ENCODE data around the gene JPH2.

JPH2 gene

DNA sequence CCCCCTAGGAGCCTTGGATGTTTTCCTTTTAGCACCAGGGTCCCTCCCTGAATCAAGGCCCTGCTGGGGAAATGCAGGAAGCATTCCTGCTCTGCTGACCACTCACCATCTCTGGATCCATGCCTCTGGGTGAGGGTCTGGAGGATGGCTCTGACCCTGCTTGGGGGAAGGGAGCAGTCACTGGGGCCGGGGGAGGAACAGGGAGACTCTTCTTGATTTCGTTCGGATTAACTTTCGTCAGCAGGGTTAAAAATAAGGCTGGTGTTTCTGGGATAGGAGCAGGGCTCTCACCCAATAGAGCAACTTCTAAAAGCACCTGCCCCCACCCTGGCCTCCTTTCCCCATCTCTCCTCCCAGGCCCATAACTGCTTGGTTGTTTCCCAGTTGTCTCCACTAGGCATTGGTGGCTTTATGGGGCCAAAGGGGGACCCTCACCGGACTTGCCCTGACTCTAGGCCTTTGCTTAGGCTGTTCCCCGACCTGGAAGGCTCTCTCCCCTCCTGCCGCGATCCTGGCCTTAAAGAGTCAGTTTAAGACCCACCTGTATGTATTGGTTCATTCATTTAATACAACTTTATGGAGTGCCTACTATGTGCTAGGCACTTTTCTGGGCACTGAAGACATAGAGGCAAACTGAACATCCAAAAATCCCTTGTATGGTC lies 63.0 kb downstream of the JPH2 start:
- no peak overlapping the region for H3K4me3 ChIP-seq (ENCODE audit: control insufficient read depth, low read depth, low read length)
- no peak for DNase-seq (ENCODE audit: low read depth)
- TF ChIP-seq, protein P1, sequence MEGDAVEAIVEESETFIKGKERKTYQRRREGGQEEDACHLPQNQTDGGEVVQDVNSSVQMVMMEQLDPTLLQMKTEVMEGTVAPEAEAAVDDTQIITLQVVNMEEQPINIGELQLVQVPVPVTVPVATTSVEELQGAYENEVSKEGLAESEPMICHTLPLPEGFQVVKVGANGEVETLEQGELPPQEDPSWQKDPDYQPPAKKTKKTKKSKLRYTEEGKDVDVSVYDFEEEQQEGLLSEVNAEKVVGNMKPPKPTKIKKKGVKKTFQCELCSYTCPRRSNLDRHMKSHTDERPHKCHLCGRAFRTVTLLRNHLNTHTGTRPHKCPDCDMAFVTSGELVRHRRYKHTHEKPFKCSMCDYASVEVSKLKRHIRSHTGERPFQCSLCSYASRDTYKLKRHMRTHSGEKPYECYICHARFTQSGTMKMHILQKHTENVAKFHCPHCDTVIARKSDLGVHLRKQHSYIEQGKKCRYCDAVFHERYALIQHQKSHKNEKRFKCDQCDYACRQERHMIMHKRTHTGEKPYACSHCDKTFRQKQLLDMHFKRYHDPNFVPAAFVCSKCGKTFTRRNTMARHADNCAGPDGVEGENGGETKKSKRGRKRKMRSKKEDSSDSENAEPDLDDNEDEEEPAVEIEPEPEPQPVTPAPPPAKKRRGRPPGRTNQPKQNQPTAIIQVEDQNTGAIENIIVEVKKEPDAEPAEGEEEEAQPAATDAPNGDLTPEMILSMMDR (conservative IDR thresholded peaks at IDR 0.05; ENCODE audit: control insufficient read depth, insufficient read depth, low read depth, low read length): no peak

DNA sequence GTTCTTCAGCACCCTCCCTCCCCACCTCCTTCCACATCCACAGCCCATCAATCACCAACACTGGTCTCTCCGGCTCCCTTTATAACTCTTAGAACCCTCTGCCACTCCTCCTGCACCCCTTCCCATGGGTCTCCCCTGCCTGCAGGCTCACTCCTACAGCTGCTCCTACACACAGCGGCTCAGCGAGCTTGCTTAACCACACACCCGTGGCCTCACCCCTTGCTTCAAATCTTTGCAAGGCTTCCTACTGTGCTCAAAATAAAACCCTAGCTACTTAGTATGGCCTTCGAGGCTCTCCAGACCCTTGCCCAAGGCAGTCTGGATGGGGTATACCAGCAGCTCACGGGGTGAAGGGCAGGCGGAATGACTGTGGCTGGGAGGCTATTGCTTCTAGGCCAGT lies 63.7 kb downstream of the JPH2 start:
- TF ChIP-seq, protein P1 (conservative IDR thresholded peaks at IDR 0.05; ENCODE audit: control insufficient read depth, insufficient read depth, low read depth, low read length): no peak
- no peak for DNase-seq (ENCODE audit: low read depth)
- H3K4me3 ChIP-seq (ENCODE audit: control insufficient read depth, low read depth, low read length): no peak overlapping the region

DNA sequence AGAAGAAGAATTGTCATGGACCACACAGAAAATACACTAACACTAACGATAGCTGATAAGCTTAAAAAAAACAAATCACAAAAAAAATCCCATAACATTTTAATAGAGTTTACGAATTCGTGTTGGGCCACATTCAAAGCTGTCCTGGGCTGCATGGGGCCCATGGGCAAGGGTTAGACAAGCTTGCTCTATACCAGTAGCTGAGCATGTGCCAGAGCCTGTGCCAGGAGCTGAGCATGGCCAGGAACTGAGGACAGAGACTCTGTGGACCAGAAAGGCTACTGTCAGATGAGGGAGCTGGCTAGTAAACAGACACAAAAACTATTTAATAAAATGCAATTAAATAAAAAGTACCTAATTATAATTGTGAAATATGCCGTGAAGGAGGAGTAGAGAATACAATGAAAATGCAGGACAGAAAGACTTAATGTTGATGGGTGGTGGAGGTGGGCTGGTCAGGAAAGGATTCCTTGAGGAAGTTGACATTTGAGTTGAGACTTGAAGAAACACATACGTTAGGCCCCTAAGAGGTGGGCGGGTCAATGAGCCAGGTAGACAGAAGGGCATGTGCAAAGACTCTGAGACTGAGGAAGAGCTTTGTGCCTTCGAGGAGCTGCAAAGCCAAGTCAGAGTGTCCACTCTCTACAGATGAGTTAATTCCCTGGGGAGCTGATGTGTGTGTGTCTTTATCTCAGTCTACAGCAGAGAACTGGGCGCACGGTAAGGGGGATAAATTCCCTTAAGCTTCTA lies 66.1 kb downstream of the JPH2 start:
- H3K4me3 ChIP-seq (ENCODE audit: control insufficient read depth, low read depth, low read length): no peak overlapping the region
- TF ChIP-seq, protein P1 (conservative IDR thresholded peaks at IDR 0.05; ENCODE audit: control insufficient read depth, insufficient read depth, low read depth, low read length): no peak
- no peak for DNase-seq (ENCODE audit: low read depth)

DNA sequence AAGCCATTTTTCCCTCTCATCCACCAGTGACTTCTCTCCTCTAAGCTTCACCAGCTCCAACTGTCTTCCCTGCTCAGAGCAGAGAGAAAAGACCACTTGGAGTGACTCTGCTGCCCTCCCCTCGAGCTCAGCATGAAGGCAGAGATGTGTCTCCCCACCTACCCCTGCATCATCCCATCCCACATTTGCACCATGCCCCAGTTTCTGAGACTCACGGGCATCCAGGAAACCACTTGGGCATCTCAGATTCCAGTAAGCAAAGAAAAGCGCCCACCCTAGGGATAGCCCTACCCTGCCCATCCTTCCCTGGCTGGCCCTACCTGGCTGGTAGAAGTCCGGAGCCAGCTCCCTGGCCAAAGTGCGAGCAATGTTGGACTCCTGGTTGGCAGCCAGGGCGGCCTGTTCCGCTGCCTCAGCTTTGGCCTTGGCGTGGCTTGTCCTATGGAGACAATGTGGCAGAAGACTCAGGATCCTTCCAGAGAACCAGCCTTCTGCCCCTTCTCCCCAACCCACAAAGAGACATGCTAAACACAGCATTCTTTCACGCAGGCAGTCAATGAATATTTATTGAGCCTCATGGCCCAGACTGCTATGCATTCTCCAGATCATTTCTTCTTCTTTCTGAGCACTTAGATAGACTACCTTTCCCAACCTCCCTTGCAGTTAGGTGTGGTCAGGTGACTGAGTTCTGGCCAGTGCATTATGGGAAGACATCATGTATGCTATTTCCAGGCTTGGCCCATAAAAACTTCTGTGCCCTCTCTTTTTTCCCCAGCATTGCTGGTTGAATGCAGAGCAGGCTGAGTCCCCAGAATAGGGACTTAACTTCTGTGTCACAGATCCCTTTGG lies 68.6 kb downstream of the JPH2 start:
- TF ChIP-seq, protein P1 (conservative IDR thresholded peaks at IDR 0.05; ENCODE audit: control insufficient read depth, insufficient read depth, low read depth, low read length): no peak
- DNase-seq (ENCODE audit: low read depth): no peak
- H3K4me3 ChIP-seq (ENCODE audit: control insufficient read depth, low read depth, low read length): no peak overlapping the region

- TF ChIP-seq, protein P1 (conservative IDR thresholded peaks at IDR 0.05; ENCODE audit: control insufficient read depth, insufficient read depth, low read depth, low read length): no peak
- no peak for DNase-seq (ENCODE audit: low read depth)
Observed at GRCh38 chr20:44117296-44118184, 69.4 kb downstream of the JPH2 start.

More at GRCh38 chr20:44117296-44118184, 69.4 kb downstream of the JPH2 start:
- no peak overlapping the region for H3K4me3 ChIP-seq (ENCODE audit: control insufficient read depth, low read depth, low read length)

Measured in fibroblast of mammary gland (primary cell).